Esophagus muscularis mucosa (tissue), 4 donors: Measurements from ENCODE around the gene DEK. TPM values are rescaled to one million over a fixed set of nuclear protein-coding genes. Genes with fewer than 3 reads are reported as not detected.

Experiments used
- DNase-seq: peaks from one replicate; pipeline ENCODE4 v3.0.0-alpha.2; 2017; ENCODE audit errors: extremely low spot score
- H3K27ac ChIP-seq, 4 donors: fragments of 200-600 bp; sonication (generic); replicated peaks in 1 of 4; 1 replicate in 3 of 4; 2 replicates in 1 of 4; pipeline ENCODE4 v1.5.1; 2016 to 2019; ENCODE audit warnings: mild to moderate bottlenecking in 1 of 4
- H3K27me3 ChIP-seq, 4 donors: fragments of 200-600 bp; sonication (generic); one replicate each; pipeline versions ENCODE4 v1.5.1 to v1.6.0; 2016 to 2019
- H3K36me3 ChIP-seq, 4 donors: fragments of 200-600 bp; sonication (generic); one replicate each; pipeline ENCODE4 v1.5.1; 2016 to 2019
- H3K4me1 ChIP-seq, 4 donors: fragments of 200-600 bp; sonication (generic); one replicate each; pipeline ENCODE4 v1.5.1; 2016 to 2019
- H3K4me3 ChIP-seq, 4 donors: fragments of 200-600 bp; sonication (generic); 1 replicate in 2 of 4; 2 replicates in 2 of 4; pipeline ENCODE4 v1.5.1; 2016 to 2019; ENCODE audit warnings: mild to moderate bottlenecking in 4 of 4, moderate library complexity in 1 of 4
- H3K9me3 ChIP-seq, 4 donors: fragments of 200-600 bp; sonication (generic); 1 replicate in 3 of 4; 2 replicates in 1 of 4; pipeline ENCODE4 v1.5.1; 2016 to 2019
- CTCF ChIP-seq, 3 experiments: fragments of 200-600 bp in 2 of 3; fragments of 450-650 bp in 1 of 3; sonication (generic) in 2 of 3; IDR thresholded peaks; one replicate each; pipeline ENCODE4 v1.5.1; 2017 to 2019; ENCODE audit warnings: antibody characterized with exemption in 3 of 3, mild to moderate bottlenecking in 2 of 3, moderate library complexity in 1 of 3
- EP300 ChIP-seq: sonication (generic); formaldehyde crosslinking; IDR thresholded peaks from one replicate; pipeline ENCODE4 v1.6.1; 2017; ENCODE audit warnings: antibody characterized with exemption
- POLR2A ChIP-seq: fragments of 450-650 bp; IDR thresholded peaks from one replicate; pipeline ENCODE4 v1.6.1; 2017; ENCODE audit warnings: antibody characterized with exemption, moderate library complexity, mild to moderate bottlenecking, low read depth
- POLR2AphosphoS5 ChIP-seq, 2 donors: sonication (generic); formaldehyde crosslinking; IDR thresholded peaks; one replicate each; pipeline ENCODE4 v1.6.1; 2017; ENCODE audit warnings: antibody characterized with exemption in 2 of 2
- WGBS: methylation state at CpG from one replicate; pipeline ENCODE4 v1.1.5; 2018; 5-methylcytosine and 5-hydroxymethylcytosine counted together
- intact Hi-C: fragments of 100-400 bp; cut with DNase I; formaldehyde crosslinking; loops from one replicate; pipeline ENCODE4 v1.15.1; 2023
- total RNA-seq, 4 donors: library from RNA; depleted of rRNA; stranded (reverse); fragments of >200 nt; gene quantifications; one replicate each; pipeline versions ENCODE4 v1.1.0 to v1.2.1, GENCODE V29; 2016

The DEK gene
- total RNA-seq, 4 donors from 2014 or later: 134 to 189 (median 142) TPM

- intact Hi-C loops: loop anchor here (5.0 kb wide), 2 partner anchors 108 to 122 kb away; partner anchors contain the start of genes KDM1B, RNF144B and TPMT
Observed at GRCh38 chr6:18264923-18265377, 620 bp upstream of the DEK start.

GRCh38 chr6:18263418-18264218, 712 bp downstream of the DEK start:
- Histone ChIP-seq H3K27ac (peak overlapping the region; percentile 96 to 99 (median 98)), H3K27me3 (no peaks in the 10 kb centered on the region), H3K36me3 (peaks cover 0 to 5% (median 0%) of the 10 kb centered on the region in 4 donors), H3K9me3 (no peaks in the 10 kb centered on the region), H3K4me3 (peak overlapping the region; percentile 82 to 98 (median 94)), H3K4me1 (peaks cover 33 to 47% (median 42%) of the 10 kb centered on the region in 4 donors)
- under 1% methylated on average over 30 of the region's 50 CpGs for WGBS
- TF ChIP-seq POLR2A (no peak), EP300 (no peak), CTCF (IDR thresholded peaks at IDR 0.05) (no peak), POLR2AphosphoS5 (IDR thresholded peaks at IDR 0.05) (no peak)
- DNase-seq: no peak
- intact Hi-C loops: loop anchor here (5.0 kb wide), 2 partner anchors 106 to 124 kb away; partner anchors contain the start of genes KDM1B, RNF144B and TPMT

More at GRCh38 chr6:18264923-18265377, 620 bp upstream of the DEK start:
- H3K4me1 ChIP-seq: peaks cover 33 to 41% (median 37%) of the 10 kb centered on the region in 4 donors
- H3K27ac ChIP-seq: peak overlapping the region; percentile 96 to 99 (median 98)
- peaks cover 0 to 5% (median 0%) of the 10 kb centered on the region in 4 donors for H3K36me3 ChIP-seq
- H3K9me3 ChIP-seq: no peaks in the 10 kb centered on the region
- DNase-seq: no peak
- no peaks in the 10 kb centered on the region for H3K27me3 ChIP-seq
- TF ChIP-seq EP300: no peak
- no peak for TF ChIP-seq CTCF (IDR thresholded peaks at IDR 0.05)
- TF ChIP-seq POLR2AphosphoS5 (IDR thresholded peaks at IDR 0.05): no peak
- TF ChIP-seq POLR2A: no peak
- WGBS: 2% methylated on average over 10 of the region's 11 CpGs
- H3K4me3 ChIP-seq: peak overlapping the region; percentile 82 to 98 (median 94)

- Histone ChIP-seq H3K9me3 (no peaks in the 10 kb centered on the region), H3K27ac (peak overlapping the region in 3 of 4 donors; percentile 96 to 99 (median 97)), H3K27me3 (no peaks in the 10 kb centered on the region), H3K4me3 (peak overlapping the region; percentile 82 to 98 (median 94)), H3K36me3 (peaks cover under 1 to 7% (median 2%) of the 10 kb centered on the region in 4 donors), H3K4me1 (peaks cover 33 to 48% (median 43%) of the 10 kb centered on the region in 4 donors)
- TF ChIP-seq CTCF (IDR thresholded peaks at IDR 0.05) (no peak), POLR2AphosphoS5 (IDR thresholded peaks at IDR 0.05) (no peak), POLR2A (no peak), EP300 (no peak)
- intact Hi-C loops: loop anchor here (5.0 kb wide), 2 partner anchors 106 to 124 kb away; partner anchors contain the start of genes KDM1B, RNF144B and TPMT
- DNase-seq: no peak
- 10% methylated on average over 18 of the region's 18 CpGs for WGBS
Observed at GRCh38 chr6:18262702-18263417, 1.5 kb downstream of the DEK start.

- H3K36me3 ChIP-seq: peaks cover 8 to 17% (median 12%) of the 10 kb centered on the region in 4 donors
- peaks cover 33 to 48% (median 43%) of the 10 kb centered on the region in 4 donors for H3K4me1 ChIP-seq
- H3K9me3 ChIP-seq: no peaks in the 10 kb centered on the region
- 83% methylated on average over 6 of the region's 6 CpGs for WGBS
- H3K27me3 ChIP-seq: no peaks in the 10 kb centered on the region
- intact Hi-C loops: loop anchor here (5.0 kb wide), 2 partner anchors 105 to 125 kb away; partner anchors contain the start of genes KDM1B, RNF144B and TPMT
- no peak overlapping the region for H3K27ac ChIP-seq
- no peak for DNase-seq
- H3K4me3 ChIP-seq: no peak overlapping the region
- TF ChIP-seq POLR2AphosphoS5 (IDR thresholded peaks at IDR 0.05): no peak
- TF ChIP-seq EP300: no peak
- TF ChIP-seq CTCF (IDR thresholded peaks at IDR 0.05): no peak
- no peak for TF ChIP-seq POLR2A
Observed at GRCh38 chr6:18261877-18262276, 2.5 kb downstream of the DEK start.
